Body of pancreas (tissue), 4 donors: ENCODE results near the gene LVRN.

Experiments used
- CTCF ChIP-seq, 7 experiments: fragments of 450-650 bp in 4 of 7; fragments of 200-600 bp in 3 of 7; sonication (generic) in 3 of 7; IDR thresholded peaks; one replicate each; pipeline ENCODE4 v1.5.1; 2016 to 2019; ENCODE audit warnings: antibody characterized with exemption in 7 of 7
- POLR2A ChIP-seq, 3 donors: fragments of 450-650 bp; IDR thresholded peaks; one replicate each; pipeline ENCODE4 v1.6.1; 2016; ENCODE audit warnings: antibody characterized with exemption in 3 of 3, mild to moderate bottlenecking in 2 of 3

- TF ChIP-seq CTCF (IDR thresholded peaks at IDR 0.05) (no peak), POLR2A (IDR thresholded peaks at IDR 0.05) (no peak)
These were observed 72.8 kb downstream of the LVRN start for GRCh38 chr5:116035123-116035522.
